ENCODE data around the gene DRG2. TPM values are rescaled to one million over a fixed set of nuclear protein-coding genes. Genes with fewer than 3 reads are reported as not detected.
A peak's percentile ranks its signal among the peaks of the same experiment; 100 is the strongest.

DRG2 gene
- total RNA-seq, 4 donors from 2014 or later = 29.5 to 55.1 (median 43.3) TPM

GRCh38 chr17:18139092-18139491 lies 51.3 kb downstream of the DRG2 start:
- Histone ChIP-seq H3K4me1 (peaks cover 0 to 20% (median 0%) of the 10 kb centered on the region in 4 donors), H3K27me3 (no peaks in the 10 kb centered on the region), H3K9me3 (no peaks in the 10 kb centered on the region), H3K36me3 (no peaks in the 10 kb centered on the region), H3K4me3 (no peak overlapping the region), H3K27ac (no peak overlapping the region)
- DNase-seq (ENCODE audit: low spot score in 2 of 2) = no peak
- WGBS, 2 donors = 71 to 83% methylated on average over 2 of the region's 2 CpGs
- TF ChIP-seq EP300 (IDR thresholded peaks at IDR 0.05) (no peak), POLR2A (IDR thresholded peaks at IDR 0.05) (no peak), CTCF (IDR thresholded peaks at IDR 0.05) (no peak)

GRCh38 chr17:18139498-18139897 lies 51.8 kb downstream of the DRG2 start:
- WGBS, 2 donors = 75 to 76% methylated on average over 14 of the region's 14 CpGs
- Histone ChIP-seq H3K27ac (no peak overlapping the region), H3K4me1 (peaks cover 0 to 20% (median 0%) of the 10 kb centered on the region in 4 donors), H3K27me3 (no peaks in the 10 kb centered on the region), H3K9me3 (no peaks in the 10 kb centered on the region), H3K4me3 (no peak overlapping the region), H3K36me3 (no peaks in the 10 kb centered on the region)
- TF ChIP-seq CTCF (IDR thresholded peaks at IDR 0.05) (no peak), POLR2A (IDR thresholded peaks at IDR 0.05) (no peak), EP300 (IDR thresholded peaks at IDR 0.05) (no peak)
- no peak for DNase-seq (ENCODE audit: low spot score in 2 of 2)

- H3K4me1 ChIP-seq = peaks cover 0 to 20% (median 0%) of the 10 kb centered on the region in 4 donors
- H3K27ac ChIP-seq = no peak overlapping the region
- H3K27me3 ChIP-seq = no peaks in the 10 kb centered on the region
- H3K9me3 ChIP-seq = no peaks in the 10 kb centered on the region
- no peak for DNase-seq (ENCODE audit: low spot score in 2 of 2)
- H3K4me3 ChIP-seq = no peak overlapping the region
- no peaks in the 10 kb centered on the region for H3K36me3 ChIP-seq
- TF ChIP-seq EP300 (IDR thresholded peaks at IDR 0.05) (no peak), POLR2A (IDR thresholded peaks at IDR 0.05) (no peak), CTCF (IDR thresholded peaks at IDR 0.05) (no peak)
- 33 to 46% methylated on average over 3 of the region's 3 CpGs for WGBS, 2 donors
These were observed 52.2 kb downstream of the DRG2 start for GRCh38 chr17:18139949-18140348.

GRCh38 chr17:18140648-18141047 lies 52.9 kb downstream of the DRG2 start:
- Histone ChIP-seq H3K36me3 (no peaks in the 10 kb centered on the region), H3K27me3 (no peaks in the 10 kb centered on the region), H3K27ac (no peak overlapping the region), H3K4me3 (no peak overlapping the region), H3K4me1 (peaks cover 0 to 20% (median 0%) of the 10 kb centered on the region in 4 donors), H3K9me3 (no peaks in the 10 kb centered on the region)
- DNase-seq (ENCODE audit: low spot score in 2 of 2) = no peak
- TF ChIP-seq POLR2A (IDR thresholded peaks at IDR 0.05) = no peak
- TF ChIP-seq EP300 (IDR thresholded peaks at IDR 0.05) = no peak
- TF ChIP-seq CTCF (IDR thresholded peaks at IDR 0.05) = no peak
- WGBS, 2 donors = 90% methylated on average over 3 of the region's 3 CpGs

- Histone ChIP-seq H3K27me3 (no peaks in the 10 kb centered on the region), H3K9me3 (no peaks in the 10 kb centered on the region), H3K4me3 (no peak overlapping the region), H3K4me1 (peaks cover 0 to 20% (median 0%) of the 10 kb centered on the region in 4 donors), H3K36me3 (no peaks in the 10 kb centered on the region), H3K27ac (no peak overlapping the region)
- TF ChIP-seq CTCF (IDR thresholded peaks at IDR 0.05) = peak; percentile 56 to 81 (median 63)
- no peak for TF ChIP-seq POLR2A (IDR thresholded peaks at IDR 0.05)
- 15 to 24% methylated on average over 7 to 9 of the region's 9 CpGs for WGBS, 2 donors
- DNase-seq (ENCODE audit: low spot score in 2 of 2) = peak in 1 of 2 donors; percentile 84
These were observed 53.6 kb downstream of the DRG2 start for GRCh38 chr17:18141210-18141803.
